NCI-H82 treated with DMSO at 0.1 percent for 48 hours (cell line): ENCODE results near the gene POLR1H.
A peak's percentile ranks its signal among the peaks of the same experiment; 100 is the strongest.

Experiments
- DNase-seq: peaks from one replicate; lab custom pipeline; 2025; ENCODE audit not compliant: unreplicated experiment; lab: John Stamatoyannopoulos, UW

Gene POLR1H

DNA sequence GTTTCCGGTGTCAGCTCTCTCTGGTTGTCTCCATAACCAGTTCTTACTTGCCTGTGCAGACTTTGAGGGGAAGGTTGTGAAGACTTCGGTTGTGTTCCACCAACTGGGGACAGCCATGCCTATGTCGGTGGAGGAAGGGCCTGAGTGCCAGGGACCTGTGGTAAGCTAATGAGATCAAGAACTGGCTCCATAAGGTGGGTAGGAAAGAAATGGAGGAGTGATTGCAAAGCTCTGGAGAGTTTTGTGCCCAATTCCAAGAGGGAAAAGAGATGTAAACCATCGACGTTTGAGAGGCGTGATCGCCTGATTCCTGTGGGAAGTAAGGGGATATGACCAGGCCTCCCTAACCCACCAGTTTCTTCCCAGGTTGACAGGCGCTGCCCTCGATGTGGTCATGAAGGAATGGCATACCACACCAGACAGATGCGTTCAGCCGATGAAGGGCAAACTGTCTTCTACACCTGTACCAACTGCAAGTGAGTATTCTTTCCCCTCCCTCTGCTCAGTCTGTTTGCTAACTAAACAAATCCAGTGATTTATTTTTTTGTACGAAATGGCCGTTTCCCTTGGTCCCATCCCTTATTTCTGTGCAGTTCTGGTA, 893 bp downstream of the POLR1H start:
- no peak for DNase-seq

DNA sequence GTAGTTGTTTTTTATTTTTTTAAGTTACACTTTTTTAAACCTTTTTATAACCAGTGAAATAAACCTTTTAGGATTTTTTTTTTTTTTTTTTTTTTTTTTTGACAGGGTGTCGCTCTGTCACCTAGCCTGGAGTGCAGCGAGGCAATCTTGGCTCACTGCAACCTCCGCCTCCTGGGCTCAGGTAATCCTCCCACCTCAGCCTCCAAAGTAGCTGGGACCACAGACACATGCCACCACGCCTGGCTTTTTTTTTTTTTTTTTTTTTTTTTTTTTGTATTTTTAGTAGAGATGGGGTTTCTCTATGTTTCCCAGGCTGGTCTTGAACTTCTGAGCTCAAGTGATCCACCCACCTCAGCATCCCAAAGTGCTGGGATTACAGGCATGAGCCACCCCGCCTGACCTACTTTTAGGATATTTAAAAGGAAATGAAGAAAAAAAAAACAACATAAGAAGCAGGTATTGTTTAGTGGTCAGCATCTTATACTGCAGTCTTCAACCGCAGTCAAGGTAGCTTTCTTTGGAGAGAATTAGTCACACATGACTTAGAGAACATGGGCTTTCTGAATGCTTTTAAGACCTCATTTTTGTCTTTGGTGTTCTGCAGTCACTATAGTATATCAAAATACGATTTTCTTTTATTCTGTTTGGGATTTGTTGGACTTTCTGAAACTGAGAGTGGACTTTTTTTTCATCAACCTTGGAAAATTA, 1.6 kb downstream of the POLR1H start:
- DNase-seq: no peak

DNA sequence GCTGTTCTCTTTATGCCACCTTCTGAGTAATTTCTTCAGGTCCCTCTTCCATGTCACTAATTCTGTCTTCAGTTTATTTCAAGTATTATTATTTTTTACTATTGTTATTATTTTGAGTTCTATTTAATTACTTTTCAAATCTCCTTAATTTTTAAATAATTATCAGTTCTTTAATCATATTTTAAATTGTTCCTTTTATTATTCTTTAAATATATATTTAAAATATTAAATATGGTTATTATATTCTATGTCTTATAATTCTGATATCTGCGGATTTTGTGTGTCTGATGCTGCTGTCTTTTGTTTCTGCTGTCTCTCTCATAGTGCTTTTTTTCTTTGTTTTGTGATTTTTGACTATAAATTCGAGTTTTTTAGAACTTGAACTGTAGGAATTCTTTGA, 2.2 kb downstream of the POLR1H start:
- DNase-seq: no peak

DNA sequence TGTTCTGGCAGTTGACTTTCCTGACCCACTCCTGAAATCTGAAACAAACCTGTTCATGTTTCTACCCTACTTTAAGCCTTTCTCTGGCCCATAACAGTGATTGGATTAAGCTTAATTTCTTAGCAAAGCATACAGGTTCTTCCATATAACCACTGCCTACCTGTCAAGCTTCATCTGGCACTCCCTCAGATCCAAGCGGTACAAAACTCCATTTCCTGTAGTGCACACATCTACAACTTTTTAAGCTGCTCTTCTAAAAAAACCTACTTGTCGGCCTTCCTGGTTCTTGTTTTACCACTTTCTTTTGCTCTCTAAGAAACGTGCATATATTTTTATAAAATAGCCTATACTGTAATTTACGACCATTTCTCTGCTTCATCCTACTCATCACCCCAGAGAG, 5.0 kb downstream of the POLR1H start:
- no peak for DNase-seq

DNA sequence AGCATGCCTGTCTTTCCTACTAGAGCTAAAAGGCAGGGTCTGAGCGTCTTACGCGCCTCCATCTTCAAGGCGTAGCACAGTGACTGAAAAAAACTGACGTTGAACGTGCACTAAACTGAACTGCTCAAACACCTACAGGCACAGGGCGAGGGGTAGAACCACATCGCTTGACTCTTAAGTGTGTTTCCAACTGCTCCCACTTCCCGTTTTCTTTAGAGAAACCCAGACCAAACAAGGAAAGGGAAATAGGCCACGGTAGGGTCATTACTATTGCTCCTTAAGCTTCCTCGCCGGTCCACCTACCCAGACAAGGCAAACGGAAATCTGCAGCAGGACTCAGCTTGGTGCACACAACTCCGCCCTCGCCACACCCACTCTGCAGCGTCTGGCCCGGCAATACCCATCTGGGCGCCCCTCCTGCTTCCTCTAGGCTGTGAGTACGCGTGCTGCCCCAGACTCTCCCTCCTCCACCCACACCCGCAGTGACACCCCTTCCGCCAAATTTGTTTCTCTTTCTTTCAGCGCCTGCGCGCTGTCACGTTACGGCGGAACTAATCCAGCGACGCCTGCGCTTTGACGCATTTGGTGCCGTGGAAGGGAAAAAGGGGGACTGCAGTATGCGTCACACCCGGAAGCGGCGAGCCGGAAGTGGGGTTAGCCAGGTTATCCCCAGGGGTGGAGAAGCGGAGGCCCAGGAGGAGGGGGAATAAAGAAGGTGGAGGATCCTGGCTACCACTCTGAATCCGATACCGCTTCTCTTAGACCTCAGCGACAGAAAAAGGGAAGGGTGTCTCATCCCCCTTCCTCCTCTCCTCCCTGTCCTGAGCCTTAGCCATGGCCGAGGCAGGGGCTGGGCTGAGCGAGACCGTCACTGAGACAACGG, 5.8 kb downstream of the POLR1H start, which contains the start of gene PPP1R11:
PPP1R11 (plus strand) TSS at position 622 of the 883 bp plus-strand sequence; CDS start at position 835, 213 bp downstream.
- DNase-seq: peak; percentile 100

DNA sequence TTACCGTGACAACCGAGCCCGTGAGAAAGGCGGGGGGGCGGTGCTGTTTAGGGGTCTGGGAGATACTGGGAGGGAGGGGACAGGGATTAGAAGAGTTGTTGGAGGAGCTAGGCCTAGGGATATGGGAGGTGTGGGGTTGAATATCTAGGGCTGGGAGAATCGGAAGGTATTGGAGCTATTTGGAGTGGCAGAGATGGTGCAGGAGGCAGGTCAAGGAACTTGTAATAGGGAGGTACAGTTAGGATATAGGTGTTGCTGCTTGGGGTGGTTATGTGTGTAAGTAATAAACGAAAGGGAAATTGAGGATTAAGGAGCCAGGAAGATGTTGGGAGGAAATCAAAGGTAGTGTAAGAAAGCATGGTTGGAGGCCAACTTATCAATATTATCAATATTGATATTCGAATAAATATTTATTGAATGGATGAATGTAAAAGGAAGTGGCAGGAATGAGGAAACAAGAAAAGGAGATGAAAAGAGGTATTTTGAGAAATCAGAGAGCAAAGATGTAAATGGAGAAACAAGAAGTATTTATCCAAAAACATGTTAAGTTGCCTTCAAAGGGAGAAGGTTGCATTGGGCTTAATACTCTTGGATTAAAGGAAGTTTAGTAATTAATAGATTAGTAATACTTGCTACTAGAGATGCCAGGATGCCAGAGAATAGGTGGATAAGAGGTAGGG, 6.5 kb downstream of the POLR1H start:
- DNase-seq: peak; percentile 90

DNA sequence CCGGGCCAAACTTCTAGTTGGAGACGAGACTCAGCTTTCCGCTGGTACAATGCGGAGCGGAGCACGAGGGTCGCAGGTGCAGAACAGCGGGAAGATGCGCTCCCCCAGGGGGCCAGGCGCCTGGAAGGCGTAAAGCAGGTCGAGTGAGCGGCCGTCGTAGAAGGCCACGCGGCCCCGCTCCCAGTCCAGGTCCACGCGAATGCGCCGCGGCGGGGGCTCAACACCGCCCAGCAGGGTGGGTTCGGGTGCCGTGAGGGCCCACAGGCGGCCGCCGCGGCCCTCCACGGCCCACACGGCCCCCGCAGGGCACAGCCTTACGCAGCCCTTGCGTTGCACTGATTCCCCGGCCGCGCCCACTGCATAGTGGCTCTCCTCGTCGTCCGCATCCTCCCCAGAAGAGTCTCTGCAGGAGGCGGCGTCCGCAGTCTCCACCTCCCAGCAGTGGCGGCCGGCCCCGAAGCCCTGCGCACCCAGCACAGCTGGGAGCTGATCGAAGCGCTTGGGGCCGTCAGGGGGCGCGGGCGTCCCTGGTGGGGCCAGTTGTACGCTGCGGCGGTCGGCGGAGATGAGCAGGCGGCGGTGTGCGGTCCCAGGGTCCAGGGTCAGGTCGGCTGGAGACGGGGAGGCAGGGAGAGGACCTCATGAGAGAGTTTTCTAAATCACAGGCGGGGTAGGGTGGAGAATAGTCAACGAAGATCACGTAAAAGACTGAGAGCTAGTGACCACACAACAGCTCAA, 10.2 kb downstream of the POLR1H start:
- DNase-seq: no peak

DNA sequence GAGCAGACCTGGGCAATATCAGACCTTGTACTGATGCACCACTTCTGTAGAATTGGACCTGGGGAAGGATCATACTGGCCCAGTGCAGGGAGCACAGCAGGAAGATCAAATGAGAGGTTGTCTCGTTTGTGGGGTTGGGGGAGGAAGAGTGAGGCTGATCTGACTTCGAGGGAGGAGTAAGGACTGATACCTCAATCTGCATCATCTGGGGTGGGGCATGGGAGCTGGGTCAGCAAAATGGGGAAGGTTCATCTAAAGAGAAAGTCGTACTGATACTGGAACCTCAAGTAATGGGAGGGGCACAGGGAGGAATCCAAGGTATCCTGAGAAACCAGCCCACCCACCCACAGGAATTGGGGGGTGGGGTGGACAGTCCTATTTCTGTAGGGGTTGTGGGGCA, 10.8 kb downstream of the POLR1H start:
- DNase-seq: no peak

DNA sequence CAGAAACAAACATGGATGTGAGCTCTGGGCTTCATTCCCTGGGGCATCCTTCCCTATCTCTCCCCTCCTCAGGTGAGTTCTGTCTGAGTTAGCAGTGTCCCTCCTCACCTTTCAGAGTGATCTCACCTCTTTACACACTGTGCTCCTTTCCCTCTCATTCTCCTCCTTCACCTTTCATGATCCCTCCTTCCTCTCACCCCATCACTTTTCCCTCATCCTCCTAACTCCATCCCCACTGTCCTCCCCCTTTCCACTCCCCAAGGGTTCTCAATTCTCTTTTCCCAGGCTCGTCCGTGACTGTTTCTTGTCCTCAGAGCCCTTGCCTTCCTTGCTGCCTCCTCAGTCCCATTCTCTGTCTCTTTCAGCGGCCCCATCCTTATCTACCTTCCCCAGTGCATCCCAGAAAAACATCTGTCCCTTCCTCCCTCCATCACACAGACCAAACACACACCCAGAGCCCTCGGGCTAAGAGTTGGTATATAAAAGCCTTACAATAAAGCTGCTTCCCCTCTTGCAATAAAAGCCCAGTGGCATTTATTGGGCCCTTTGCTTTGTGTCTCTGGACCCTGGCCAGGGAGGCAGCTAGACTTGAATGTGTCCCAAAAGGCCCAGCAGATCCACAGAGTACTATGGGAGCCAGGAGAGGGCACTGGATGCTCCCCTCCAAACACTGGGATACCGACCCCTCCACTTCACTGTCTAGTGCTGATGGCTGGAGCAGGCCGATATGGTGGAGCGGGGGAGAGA, 12.6 kb downstream of the POLR1H start:
- no peak for DNase-seq

DNA sequence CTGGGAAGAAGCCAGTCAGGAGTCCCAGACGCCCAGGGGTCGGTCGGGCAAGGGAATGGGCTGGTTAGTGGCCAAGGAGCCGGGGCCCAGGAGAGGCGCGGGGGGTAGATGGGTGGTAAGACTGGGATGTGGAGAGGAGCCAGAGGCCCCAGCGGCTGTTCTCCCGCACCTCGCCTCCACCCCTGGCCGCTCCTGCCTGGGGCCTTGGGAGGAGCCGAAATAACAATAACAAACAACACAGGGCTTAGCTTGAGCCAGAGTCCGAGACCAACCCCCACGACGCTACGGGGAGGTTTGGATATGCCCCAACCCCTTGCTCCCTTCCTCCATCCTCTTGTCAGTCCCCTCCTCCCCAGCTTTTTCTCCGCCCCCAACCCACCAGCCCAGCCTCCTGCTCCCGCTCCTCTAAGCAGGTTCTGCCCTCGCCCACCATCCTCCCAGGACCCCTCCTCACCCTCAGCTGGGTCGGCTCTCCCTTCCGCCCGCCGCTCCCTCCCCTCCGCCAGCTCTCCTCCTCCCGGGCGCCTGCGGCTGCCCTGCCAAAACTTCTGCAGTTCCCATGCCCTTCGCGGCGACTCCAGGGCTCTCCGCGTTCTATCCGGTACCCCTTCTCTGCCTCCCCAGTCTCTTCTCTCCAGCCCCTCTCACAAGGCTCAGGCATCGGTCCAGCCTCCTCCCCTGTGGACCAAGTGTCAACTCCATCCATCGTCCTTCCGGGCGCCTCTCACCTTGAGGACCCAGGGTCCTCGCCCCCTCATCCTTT, 13.4 kb downstream of the POLR1H start:
- DNase-seq: no peak

DNA sequence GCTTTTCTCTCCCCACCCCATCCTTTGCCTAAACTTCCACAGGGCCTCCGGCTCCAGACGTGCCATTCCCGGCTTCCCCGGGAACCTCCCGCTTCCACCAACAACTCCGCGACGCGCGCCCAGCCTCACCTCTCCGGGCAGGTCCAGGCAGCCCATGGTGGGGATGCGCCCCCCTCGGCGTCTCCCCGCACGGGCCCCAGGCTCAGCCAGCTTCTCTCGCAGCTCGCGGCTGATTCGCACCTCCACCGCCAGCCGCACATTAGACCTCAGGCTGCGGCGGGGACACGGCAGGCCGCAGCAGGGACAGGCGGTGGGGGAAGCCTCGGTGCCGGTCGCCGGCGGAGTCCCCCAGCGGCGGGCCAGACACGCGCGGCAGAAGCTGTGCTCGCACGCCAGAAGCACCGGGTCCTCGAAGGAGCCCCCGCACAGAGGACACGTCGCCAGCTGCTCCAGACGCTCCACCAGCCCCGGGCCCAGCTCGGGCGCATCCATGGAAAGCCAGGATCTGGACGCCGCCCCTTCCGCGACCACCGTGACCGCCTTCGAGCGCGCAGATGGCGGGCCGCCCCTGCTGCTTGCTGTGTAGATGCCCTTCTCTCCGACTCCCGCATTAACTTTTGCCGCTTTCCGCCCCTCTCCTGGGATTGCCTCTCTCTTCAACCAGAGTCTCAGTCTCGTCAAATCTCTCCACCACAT, 14.2 kb downstream of the POLR1H start, which contains the start of gene RNF39:
RNF39 (minus strand) TSS at position 676 of the 696 bp plus-strand sequence; CDS start at position 492, 184 bp downstream.
- DNase-seq: no peak

DNA sequence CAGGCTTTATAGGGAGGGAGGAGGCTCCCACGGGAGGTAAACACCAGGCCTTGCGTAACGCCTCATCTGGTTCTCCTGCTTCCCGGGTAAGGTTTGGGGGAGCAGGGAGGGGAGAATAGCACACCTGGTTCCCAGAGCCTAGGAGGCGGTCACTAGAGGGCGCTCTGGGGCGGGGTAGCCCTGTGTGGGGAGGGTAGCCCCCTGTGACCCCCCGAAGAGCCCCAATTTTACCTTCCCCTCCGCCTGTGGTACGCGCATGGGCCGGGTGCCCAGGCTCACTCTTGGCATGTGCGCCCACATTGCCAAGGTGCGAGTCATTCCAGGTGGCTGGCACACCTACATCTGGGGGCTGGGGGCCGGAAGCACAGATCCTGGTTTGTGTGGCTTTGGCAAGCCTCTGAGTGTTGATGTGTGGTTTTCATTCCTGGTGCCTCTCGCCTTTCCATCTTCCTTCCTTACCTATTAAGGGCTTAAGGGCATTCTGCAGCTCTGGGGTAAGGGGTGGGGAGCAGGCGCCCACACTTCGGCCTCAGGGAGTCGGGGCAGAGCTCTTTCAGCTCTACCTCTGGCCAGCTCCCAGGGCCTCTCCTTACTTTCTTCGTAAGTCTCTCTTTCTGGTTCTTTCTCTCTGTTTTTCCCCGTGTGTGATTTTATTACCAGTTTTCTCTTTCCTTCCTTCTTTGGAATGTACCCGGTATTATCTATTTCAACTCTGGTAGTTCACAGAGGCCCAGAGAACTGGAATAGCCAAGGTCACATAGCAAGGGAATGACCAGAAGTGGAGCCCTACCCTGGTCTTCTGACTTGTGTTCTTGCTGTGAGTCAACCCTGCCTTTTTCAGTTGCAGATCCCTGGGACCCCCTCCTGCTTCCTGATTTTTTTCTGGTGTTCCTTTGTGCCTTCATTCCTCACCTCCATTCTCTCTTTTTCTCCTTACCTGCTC, 15.0 kb downstream of the POLR1H start:
- DNase-seq: no peak

DNA sequence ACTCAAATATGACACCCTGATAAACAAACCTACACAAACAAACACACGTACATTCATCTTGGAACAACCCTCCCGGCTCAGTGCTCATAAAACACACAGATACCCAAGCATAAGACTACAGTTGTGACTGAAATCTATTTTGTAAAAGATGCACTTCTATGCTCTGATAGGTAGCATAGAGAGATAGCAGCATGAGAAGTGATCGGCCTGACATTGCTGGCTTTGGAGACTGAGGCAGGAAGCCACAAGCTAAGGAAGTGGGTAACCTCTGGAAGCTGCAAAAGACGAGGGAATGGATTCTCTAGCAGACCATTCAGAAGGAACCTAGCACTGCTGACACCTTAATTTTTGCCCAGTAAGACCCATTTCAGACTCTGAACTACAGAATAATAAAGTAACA, 16.2 kb downstream of the POLR1H start:
- DNase-seq: no peak

DNA sequence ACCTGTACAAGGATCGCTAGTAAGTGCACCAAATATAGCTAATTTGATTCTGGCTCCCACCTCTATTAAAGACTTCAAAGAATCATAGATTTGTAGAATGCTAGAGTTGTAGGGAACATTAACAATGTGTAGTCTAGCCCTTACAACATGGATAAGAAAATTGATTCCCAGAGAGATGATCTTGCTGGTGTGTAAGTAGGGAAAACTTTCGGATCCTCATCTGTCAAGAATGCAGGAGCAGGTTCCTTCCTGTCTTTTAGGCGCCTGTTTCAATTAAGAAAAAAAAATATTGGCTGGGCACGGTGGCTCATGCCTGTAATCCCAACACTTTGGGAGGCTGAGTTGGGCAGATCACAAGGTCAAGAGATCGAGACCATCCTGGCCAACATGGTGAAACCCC, 26.8 kb downstream of the POLR1H start:
- no peak for DNase-seq

DNA sequence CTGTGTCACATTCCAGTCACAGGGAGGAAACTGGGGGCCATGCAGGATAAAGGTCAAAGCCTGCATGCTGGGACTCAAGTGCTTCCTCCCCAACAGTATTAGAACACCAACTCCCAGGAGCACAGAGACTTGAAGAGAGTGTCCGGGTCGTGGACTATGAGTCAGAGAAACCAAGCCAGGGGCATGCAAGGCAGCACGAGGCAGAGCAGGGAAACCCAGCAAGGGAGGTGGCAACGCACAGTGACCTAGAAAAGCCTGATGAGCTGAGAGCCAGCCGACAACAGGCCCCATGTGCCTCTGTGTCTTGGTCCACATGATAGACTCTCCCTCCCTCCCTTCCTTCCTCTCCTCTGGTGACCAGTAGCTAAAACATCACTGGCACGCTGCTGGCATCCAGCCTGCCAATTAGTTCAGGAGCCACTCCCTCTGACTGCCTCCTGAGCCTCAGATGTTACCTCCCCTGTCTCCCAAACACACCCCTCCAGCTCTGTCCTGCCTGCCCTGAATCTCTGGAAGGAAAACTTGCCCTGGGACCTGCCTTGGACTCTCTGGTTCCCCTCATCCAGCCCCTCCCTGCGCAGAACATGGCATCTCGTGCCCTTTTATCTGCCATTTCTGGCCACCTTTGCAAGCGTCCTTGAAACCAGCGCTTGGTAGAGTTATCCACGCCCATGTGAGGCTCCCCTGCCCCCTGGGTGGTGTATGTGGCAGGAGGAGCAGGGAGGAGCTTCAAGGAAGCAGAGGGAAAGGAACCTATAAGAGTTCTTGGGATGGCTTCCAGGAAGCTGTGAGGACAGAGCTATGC, 30.7 kb downstream of the POLR1H start:
- DNase-seq: no peak

DNA sequence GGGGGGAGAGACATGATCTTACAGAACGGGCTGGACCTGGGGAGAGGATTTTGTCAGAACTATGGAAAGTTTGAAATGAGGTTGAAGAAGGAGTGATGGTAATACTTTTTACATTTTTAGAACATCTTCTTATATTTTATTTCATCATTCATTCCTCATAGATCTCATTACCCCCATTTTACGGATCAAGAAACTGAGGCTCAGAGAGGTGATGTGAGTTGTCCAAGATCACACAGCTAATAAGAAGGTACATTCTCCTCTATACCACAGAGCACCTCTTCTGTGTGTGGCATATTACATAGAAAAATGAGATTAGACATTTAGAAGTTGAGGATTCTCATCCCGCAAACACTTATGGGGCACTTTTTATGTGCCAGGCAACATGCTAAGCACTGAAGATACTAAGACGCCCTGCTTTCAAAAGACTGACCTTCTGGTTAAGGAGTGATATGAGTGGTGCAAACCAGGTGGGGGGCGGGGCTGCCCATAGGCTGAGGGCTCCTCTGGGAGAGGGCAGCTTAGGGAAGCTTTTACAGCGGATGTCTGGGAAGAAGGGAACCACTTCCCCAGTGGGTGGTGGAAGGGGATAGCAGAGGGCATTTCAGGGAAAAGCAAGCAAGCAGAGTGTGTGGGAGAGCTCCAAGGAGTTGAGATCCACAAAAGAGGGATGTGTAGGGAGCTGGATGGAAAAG, 31.9 kb downstream of the POLR1H start:
- no peak for DNase-seq
